Activated B cell treated with CpG ODN at 0.5 μM for 24 hours (primary cell): ENCODE results near the gene ABHD15. TPM values are rescaled to one million over a fixed set of nuclear protein-coding genes. Genes with fewer than 3 reads are reported as not detected.
A peak's percentile ranks its signal among the peaks of the same experiment; 100 is the strongest.

ENCODE experiments used
- ATAC-seq: fragments of 200-7000 bp; cut with Tn5 transposase; one replicate; pipeline ENCODE4 v1.10.0; 2021; ENCODE audit warnings: low read depth, mild to moderate bottlenecking, moderate library complexity
- CTCF ChIA-PET: fragments of 350-600 bp; sonication (Branson Sonifier 250); formaldehyde crosslinking; loops from one replicate; lab custom pipeline; 2021; ENCODE audit warnings: antibody characterized with exemption; lab: Charles Lee
- POLR2A ChIA-PET: fragments of 350-600 bp; sonication (Branson Sonifier 250); formaldehyde crosslinking; loops from one replicate; lab custom pipeline; 2021; ENCODE audit warnings: antibody characterized with exemption; lab: Charles Lee
- DNase-seq: peaks from one replicate; pipeline ENCODE4 v3.0.0; 2022
- H3K27ac Mint-ChIP-seq: one replicate; pipeline ENCODE4 v1.8.0; 2020; ENCODE audit warnings: mixed read lengths
- H3K27me3 Mint-ChIP-seq: one replicate; pipeline ENCODE4 v1.8.0; 2021; ENCODE audit warnings: mixed read lengths
- H3K36me3 Mint-ChIP-seq: one replicate; pipeline ENCODE4 v1.8.0; 2021; ENCODE audit warnings: low read depth, mixed read lengths
- H3K4me1 Mint-ChIP-seq: one replicate; pipeline ENCODE4 v1.8.0; 2021; ENCODE audit warnings: mixed read lengths
- H3K4me3 Mint-ChIP-seq: one replicate; pipeline ENCODE4 v1.8.0; 2020; ENCODE audit warnings: mild to moderate bottlenecking, mixed read lengths
- H3K9me3 Mint-ChIP-seq: one replicate; pipeline ENCODE4 v1.8.0; 2020; ENCODE audit warnings: mixed read lengths
- intact Hi-C: fragments of 100-400 bp; cut with micrococcal nuclease; formaldehyde crosslinking; loops from one replicate; pipeline ENCODE4 v1.15.1; 2024
- total RNA-seq: library from RNA; stranded (reverse); gene quantifications from 2 replicates; pipeline ENCODE4 v1.2.3, GENCODE V29; 2022
- TF ChIP-seq, protein P1 (sequence below): fragments of 200-600 bp; IDR thresholded peaks from one replicate; pipeline ENCODE4 v1.8.0; 2022; ENCODE audit warnings: antibody characterized with exemption, mild to moderate bottlenecking

The ABHD15 gene
- total RNA-seq, 1 donor from 2014 or later, result 11.0 TPM

DNA sequence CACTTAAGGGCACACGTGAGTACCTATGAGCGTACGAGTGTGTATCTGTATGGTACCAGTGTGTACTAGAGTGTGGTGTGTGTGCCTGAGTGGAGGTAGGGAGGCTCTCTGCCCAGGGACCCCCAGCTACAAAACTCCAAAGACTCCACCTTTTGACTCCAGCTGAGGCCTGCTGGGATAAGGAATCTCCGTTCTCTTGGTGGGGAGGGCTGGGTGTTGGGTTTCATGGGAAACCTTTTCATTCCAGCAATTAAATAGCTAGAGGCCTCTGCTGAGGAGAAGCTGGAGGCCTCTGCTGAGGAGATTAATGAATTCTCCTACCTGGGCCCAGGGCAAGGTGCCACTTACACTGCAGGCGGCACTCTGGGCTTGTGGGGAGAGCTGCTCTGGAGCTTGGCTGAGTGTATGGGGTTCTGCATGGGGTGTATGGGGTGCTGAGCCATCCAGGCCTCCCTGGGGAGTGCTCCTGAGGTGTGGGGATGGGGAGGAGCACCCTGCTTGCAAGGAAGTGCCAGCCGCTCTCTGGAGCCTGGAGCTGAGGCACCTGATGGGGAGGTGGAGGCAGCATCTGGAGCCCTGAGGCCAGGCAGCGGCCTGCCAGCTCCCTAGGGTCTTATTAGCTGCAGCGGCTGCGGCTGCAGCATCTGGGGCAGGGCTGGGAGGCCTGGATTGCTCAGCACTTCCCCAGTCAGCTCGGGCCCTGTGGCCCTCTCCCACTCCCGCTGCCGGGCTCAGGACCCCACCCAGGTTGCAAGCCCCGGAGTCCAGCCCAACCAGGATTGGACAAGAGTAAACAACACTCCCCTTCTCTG lies 30.7 kb upstream of the ABHD15 start:
- H3K27me3 Mint-ChIP-seq, result no peaks in the 10 kb centered on the region
- H3K4me3 Mint-ChIP-seq, result no peak overlapping the region
- no peak for DNase-seq
- ChIA-PET CTCF (interaction anchor here (1.2 kb wide), 1 partner anchor 16 kb away, joined by 3 read pairs; no protein-coding TSS in a partner anchor), POLR2A (no interaction called here)
- TF ChIP-seq, protein P1, sequence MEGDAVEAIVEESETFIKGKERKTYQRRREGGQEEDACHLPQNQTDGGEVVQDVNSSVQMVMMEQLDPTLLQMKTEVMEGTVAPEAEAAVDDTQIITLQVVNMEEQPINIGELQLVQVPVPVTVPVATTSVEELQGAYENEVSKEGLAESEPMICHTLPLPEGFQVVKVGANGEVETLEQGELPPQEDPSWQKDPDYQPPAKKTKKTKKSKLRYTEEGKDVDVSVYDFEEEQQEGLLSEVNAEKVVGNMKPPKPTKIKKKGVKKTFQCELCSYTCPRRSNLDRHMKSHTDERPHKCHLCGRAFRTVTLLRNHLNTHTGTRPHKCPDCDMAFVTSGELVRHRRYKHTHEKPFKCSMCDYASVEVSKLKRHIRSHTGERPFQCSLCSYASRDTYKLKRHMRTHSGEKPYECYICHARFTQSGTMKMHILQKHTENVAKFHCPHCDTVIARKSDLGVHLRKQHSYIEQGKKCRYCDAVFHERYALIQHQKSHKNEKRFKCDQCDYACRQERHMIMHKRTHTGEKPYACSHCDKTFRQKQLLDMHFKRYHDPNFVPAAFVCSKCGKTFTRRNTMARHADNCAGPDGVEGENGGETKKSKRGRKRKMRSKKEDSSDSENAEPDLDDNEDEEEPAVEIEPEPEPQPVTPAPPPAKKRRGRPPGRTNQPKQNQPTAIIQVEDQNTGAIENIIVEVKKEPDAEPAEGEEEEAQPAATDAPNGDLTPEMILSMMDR, result no peak
- no peaks in the 10 kb centered on the region for H3K9me3 Mint-ChIP-seq
- H3K4me1 Mint-ChIP-seq, result peaks cover 10% of the 10 kb centered on the region
- intact Hi-C loops, result loop anchor here (10.0 kb wide), 1 partner anchor 643 kb away; the partner anchor contains the start of gene PHF12
- no peaks in the 10 kb centered on the region for H3K36me3 Mint-ChIP-seq
- no peak overlapping the region for H3K27ac Mint-ChIP-seq
- no peak for ATAC-seq

DNA sequence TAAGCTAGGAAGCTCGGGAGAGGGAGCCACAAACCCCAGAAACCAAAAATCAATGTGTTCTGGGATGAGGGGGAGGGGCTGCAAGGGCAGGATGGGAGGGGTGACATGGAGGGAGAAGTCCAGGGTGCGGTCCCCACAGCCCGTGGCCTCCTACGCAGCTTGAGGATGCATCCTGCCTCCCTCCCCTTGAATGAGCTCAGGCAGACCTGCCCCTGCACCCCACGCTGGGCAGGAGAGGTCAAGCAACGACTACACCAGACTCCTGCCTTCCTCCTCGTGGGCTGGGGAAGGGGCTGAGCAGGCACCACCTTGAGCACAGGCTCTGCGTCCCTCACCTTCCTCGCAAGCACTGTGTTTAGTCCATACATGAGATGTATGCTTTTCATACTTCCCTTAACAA lies 30.0 kb upstream of the ABHD15 start:
- no peaks in the 10 kb centered on the region for H3K9me3 Mint-ChIP-seq
- POLR2A ChIA-PET, result no interaction called here
- no peak overlapping the region for H3K4me3 Mint-ChIP-seq
- H3K4me1 Mint-ChIP-seq, result peaks cover 17% of the 10 kb centered on the region
- ATAC-seq (no peak), DNase-seq (no peak)
- no peaks in the 10 kb centered on the region for H3K27me3 Mint-ChIP-seq
- no peak overlapping the region for H3K27ac Mint-ChIP-seq
- intact Hi-C loops, result loop anchor here (10.0 kb wide), 1 partner anchor 642 kb away; the partner anchor contains the start of gene PHF12
- CTCF ChIA-PET, result interaction anchor here (1.2 kb wide), 1 partner anchor 16 kb away, joined by 3 read pairs; no protein-coding TSS in a partner anchor
- no peaks in the 10 kb centered on the region for H3K36me3 Mint-ChIP-seq
- TF ChIP-seq, protein P1, result no peak

DNA sequence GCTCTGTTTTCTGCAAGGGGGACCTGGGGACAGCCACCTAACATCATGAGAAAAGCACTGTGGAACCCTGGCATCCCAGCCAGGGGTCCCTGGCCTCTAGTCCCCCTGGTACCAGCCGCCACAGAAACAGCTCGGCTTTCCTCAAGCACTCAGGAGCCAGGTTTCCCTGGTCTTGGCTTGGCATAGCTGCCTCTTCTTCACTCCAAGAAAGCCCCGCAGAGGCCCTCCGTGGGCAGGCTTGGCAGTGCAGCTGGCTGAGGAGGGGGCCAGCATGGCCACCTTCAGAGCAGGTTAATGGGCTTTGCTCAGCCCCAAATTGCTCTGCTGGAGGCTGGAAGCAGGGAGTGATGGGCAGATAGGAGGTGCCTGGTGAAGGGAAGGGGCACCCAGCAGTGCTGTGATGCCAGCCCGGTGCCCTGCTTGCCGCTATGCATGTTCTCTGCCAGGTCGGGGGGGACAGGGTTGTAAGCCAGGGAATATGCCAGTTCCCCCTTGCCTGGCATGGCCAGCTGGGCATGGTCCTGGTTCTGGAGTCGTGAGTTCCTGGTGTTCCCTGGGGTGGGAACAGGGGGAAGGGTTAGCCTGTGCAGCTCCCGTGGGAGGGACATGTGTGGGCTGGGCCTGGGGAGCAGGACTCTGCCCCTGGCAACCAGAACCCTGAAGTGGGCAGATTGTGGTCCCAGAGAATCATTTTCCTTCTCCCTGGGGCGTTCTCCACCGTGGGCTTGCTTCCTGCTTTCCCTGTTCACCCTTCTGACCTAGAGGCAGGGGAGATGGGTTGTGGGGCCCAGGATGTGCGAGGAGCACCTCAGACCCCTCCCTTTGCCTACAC lies 29.3 kb upstream of the ABHD15 start:
- peaks cover 24% of the 10 kb centered on the region for H3K4me1 Mint-ChIP-seq
- DNase-seq (no peak), ATAC-seq (no peak)
- POLR2A ChIA-PET, result no interaction called here
- no peaks in the 10 kb centered on the region for H3K27me3 Mint-ChIP-seq
- intact Hi-C loops, result loop anchor here (10.0 kb wide), 1 partner anchor 641 kb away; the partner anchor contains the start of gene PHF12
- TF ChIP-seq, protein P1, result no peak
- H3K9me3 Mint-ChIP-seq, result no peaks in the 10 kb centered on the region
- CTCF ChIA-PET, result interaction anchor here (1.2 kb wide), 1 partner anchor 15 kb away, joined by 3 read pairs; no protein-coding TSS in a partner anchor
- no peak overlapping the region for H3K27ac Mint-ChIP-seq
- no peak overlapping the region for H3K4me3 Mint-ChIP-seq
- H3K36me3 Mint-ChIP-seq, result no peaks in the 10 kb centered on the region

DNA sequence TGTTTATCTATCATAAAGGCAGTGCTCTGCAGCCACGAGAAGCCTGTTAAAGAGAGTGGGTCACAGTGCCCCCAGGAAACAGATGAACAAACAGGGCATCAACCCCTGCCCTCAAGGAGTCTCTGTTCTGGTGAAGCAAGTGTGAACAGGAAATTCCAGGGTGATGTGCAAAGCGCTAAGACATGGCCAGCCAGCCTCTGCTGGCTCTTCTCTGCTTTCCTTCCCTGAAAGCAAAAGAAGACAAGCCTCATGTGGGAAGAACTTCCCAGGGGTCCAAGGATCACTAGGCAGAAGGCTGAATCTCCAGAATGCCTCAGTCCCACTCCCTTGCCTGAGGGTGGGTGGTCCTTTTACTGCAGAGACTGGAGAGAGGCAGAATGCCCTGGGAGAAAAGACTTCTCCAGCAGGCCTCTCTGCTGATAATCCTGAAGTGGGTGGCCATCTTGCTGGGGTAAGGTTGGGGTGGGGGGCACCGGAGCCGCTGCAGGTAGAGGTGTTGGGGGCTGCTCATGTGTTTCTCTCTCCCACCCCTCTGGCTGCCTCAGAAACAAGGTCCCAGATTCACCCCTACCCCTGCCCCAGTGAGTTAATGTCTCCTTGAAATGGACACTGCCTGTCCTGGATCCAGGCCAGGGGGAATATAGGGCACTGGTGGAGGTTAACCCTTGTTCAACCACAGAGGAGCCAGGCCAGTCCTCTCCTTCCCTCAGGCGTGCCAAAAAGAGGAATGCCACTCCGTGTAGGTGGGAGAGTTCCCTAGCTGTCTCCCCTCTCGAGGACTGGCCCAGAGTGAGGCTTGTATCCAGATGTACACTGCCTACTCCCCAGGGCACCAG lies 28.5 kb upstream of the ABHD15 start:
- peaks cover 32% of the 10 kb centered on the region for H3K4me1 Mint-ChIP-seq
- H3K9me3 Mint-ChIP-seq, result no peaks in the 10 kb centered on the region
- no peaks in the 10 kb centered on the region for H3K27me3 Mint-ChIP-seq
- ChIA-PET POLR2A (no interaction called here), CTCF (no interaction called here)
- intact Hi-C loops, result loop anchor here (10.0 kb wide), 1 partner anchor 641 kb away; the partner anchor contains the start of gene PHF12
- ATAC-seq, result no peak
- no peak for DNase-seq
- H3K4me3 Mint-ChIP-seq, result peak overlapping the region; percentile 73
- H3K36me3 Mint-ChIP-seq, result no peaks in the 10 kb centered on the region
- TF ChIP-seq, protein P1, result no peak
- H3K27ac Mint-ChIP-seq, result no peak overlapping the region
